MV-4-11 (cell line): Measurements from ENCODE around the gene MBTPS2.
A peak's percentile ranks its signal among the peaks of the same experiment; 100 is the strongest.
"Not testable (repeated sequence)": the region's sequence is repeated elsewhere in the genome, so short reads cannot be mapped to it uniquely, and the experiment has no call there.

ENCODE experiments used
- DNase-seq: peaks from one replicate; lab custom pipeline; 2025; lab: John Stamatoyannopoulos, UW

The MBTPS2 gene

GRCh38 chrX:21839334-21840192 is at the start of gene MBTPS2:
Gene MBTPS2, plus strand, starts transcription at chrX:21839617. Its CDS starts 118 bp downstream, at chrX:21839735.
- DNase-seq = peak; percentile 77

GRCh38 chrX:21798677-21799219 is 40.7 kb upstream of the MBTPS2 start:
- peak; percentile 49 for DNase-seq

- no peak for DNase-seq
Measured at GRCh38 chrX:21799767-21800166, 39.6 kb upstream of the MBTPS2 start.

- no peak for DNase-seq
Measured at GRCh38 chrX:21800344-21800770, 39.1 kb upstream of the MBTPS2 start.

- no peak for DNase-seq
Measured at GRCh38 chrX:21802054-21802670, 37.3 kb upstream of the MBTPS2 start.

GRCh38 chrX:21802839-21803238 is 36.6 kb upstream of the MBTPS2 start:
- DNase-seq = no peak

- no peak for DNase-seq
Measured at GRCh38 chrX:21806691-21807090, 32.7 kb upstream of the MBTPS2 start.

- no peak for DNase-seq
Measured at GRCh38 chrX:21811832-21812231, 27.6 kb upstream of the MBTPS2 start.

- DNase-seq = no peak
Measured at GRCh38 chrX:21812628-21813027, 26.8 kb upstream of the MBTPS2 start.

GRCh38 chrX:21813612-21814368 is 25.6 kb upstream of the MBTPS2 start:
- DNase-seq = no peak

GRCh38 chrX:21816136-21816535 is 23.3 kb upstream of the MBTPS2 start:
- DNase-seq = no peak

GRCh38 chrX:21820170-21820569 is 19.2 kb upstream of the MBTPS2 start:
- not testable (repeated sequence) for DNase-seq

- no peak for DNase-seq
Measured at GRCh38 chrX:21821875-21822274, 17.5 kb upstream of the MBTPS2 start.

- DNase-seq = no peak
Measured at GRCh38 chrX:21831496-21831895, 7.9 kb upstream of the MBTPS2 start.

GRCh38 chrX:21837056-21837455 is 2.4 kb upstream of the MBTPS2 start:
- no peak for DNase-seq

GRCh38 chrX:21838937-21839333 is 482 bp upstream of the MBTPS2 start:
- DNase-seq = no peak

GRCh38 chrX:21840193-21840545 is 752 bp downstream of the MBTPS2 start:
- no peak for DNase-seq

GRCh38 chrX:21843179-21843578 is 3.8 kb downstream of the MBTPS2 start:
- DNase-seq = no peak

GRCh38 chrX:21845096-21845495 is 5.7 kb downstream of the MBTPS2 start:
- no peak for DNase-seq

- DNase-seq = no peak
Measured at GRCh38 chrX:21847342-21847741, 7.9 kb downstream of the MBTPS2 start.

- no peak for DNase-seq
Measured at GRCh38 chrX:21853578-21853977, 14.2 kb downstream of the MBTPS2 start.

- DNase-seq = no peak
Measured at GRCh38 chrX:21855937-21856415, 16.6 kb downstream of the MBTPS2 start, which contains the start of gene YY2. Gene YY2, plus strand, starts transcription at chrX:21855987. Its CDS starts 498 bp downstream, at chrX:21856485.
